Right lobe of liver (tissue), 6 donors: ENCODE results near the gene GUCY2D. TPM values are rescaled to one million over a fixed set of nuclear protein-coding genes. Genes with fewer than 3 reads are reported as not detected.

Source experiments
- ATAC-seq, 4 donors: fragments of 200-7000 bp; cut with Tn5 transposase; one replicate each; pipeline ENCODE4 v1.9.1; 2020; ENCODE audit warnings: mild to moderate bottlenecking in 4 of 4, moderate library complexity in 4 of 4
- DNase-seq, 3 donors: peaks; one replicate each; pipeline ENCODE4 v3.0.0-alpha.2; 2020
- H3K27ac ChIP-seq, 3 donors: fragments of 200-600 bp; one replicate each; pipeline ENCODE4 v1.8.0; 2022
- H3K27me3 ChIP-seq, 2 donors: fragments of 200-600 bp; one replicate each; pipeline ENCODE4 v1.8.0; 2022
- H3K36me3 ChIP-seq, 4 donors: fragments of 200-600 bp; sonication (generic) in 1 of 4; one replicate each; pipeline versions ENCODE4 v1.5.1 to v1.8.0; 2017 to 2022; ENCODE audit warnings: control low read depth in 1 of 4
- H3K4me1 ChIP-seq, 4 donors: fragments of 200-600 bp; sonication (generic) in 1 of 4; one replicate each; pipeline versions ENCODE4 v1.5.1 to v1.8.0; 2017 to 2022; ENCODE audit warnings: control low read depth in 1 of 4
- H3K4me3 ChIP-seq, 3 donors: fragments of 200-600 bp; one replicate each; pipeline ENCODE4 v1.8.0; 2022
- H3K9me3 ChIP-seq, 4 donors: fragments of 200-600 bp; sonication (generic) in 1 of 4; one replicate each; pipeline versions ENCODE4 v1.5.1 to v1.8.0; 2017 to 2022; ENCODE audit warnings: control low read depth in 1 of 4
- POLR2A ChIP-seq: fragments of 450-650 bp; IDR thresholded peaks from one replicate; pipeline ENCODE4 v1.6.1; 2017; ENCODE audit warnings: antibody characterized with exemption, mild to moderate bottlenecking
- WGBS: methylation state at CpG from one replicate; pipeline ENCODE4 v1.1.6; 2018; ENCODE audit warnings: low coverage, low lambda C conversion rate; ENCODE audit not compliant: insufficient coverage; ENCODE audit errors: missing lambda C conversion rate; 5-methylcytosine and 5-hydroxymethylcytosine counted together
- intact Hi-C, 2 donors: fragments of 100-400 bp; cut with DNase I; formaldehyde crosslinking; loops; one replicate each; pipeline versions ENCODE4 v1.11.2 to v1.14.1; 2022
- total RNA-seq, 6 experiments: library from RNA; depleted of rRNA in 2 of 6; stranded (reverse); fragments of >200 nt in 2 of 6; fragmentation: NEBNext Ultra II Directional in 3 of 6; extraction: Animal tissue kit (Norgen Biotek cat#: 25700) in 3 of 6; gene quantifications; one replicate each; pipeline versions ENCODE4 v1.1.0 to v1.2.4, GENCODE V29; 2016 to 2023
- TF ChIP-seq, protein P1 (sequence below), 4 donors: fragments of 200-600 bp in 3 of 4; fragments of 450-650 bp in 1 of 4; IDR thresholded peaks; one replicate each; pipeline versions ENCODE4 v1.5.1 to v1.8.0; 2016 to 2022; ENCODE audit warnings: antibody characterized with exemption in 4 of 4, mild to moderate bottlenecking in 2 of 4
- donor health status: DM: no; HTN: yes; CAD: no.
- donor health status: DM: no; HTN: no; CAD: no.
- donor health status: DM: no; HTN: no; CAD: no.
- donor health status: DM: no; HTN: yes; CAD: no.
- donor health status: DM: no; HTN: yes; CAD: no.

The GUCY2D gene
- total RNA-seq, 6 experiments from 2014 or later: 0.33 TPM; not detected in 5

DNA sequence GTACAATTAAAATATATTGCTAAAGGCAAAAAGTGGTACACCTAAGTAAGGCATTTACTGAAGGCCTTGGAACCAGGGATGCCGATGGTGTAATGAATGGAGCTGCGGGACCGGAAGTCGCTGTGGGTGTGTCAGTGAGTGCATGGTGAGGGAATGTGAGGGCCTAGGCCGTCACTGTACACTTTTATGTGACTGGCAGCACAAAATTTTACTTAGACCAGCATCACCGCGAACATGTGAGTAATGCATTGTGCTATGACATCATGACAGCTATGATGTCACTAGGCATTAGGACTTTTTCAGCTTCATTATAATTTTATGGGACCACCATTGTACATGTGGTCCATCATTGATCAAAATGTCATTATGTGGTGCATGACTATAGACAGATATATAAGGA, 51.2 kb downstream of the GUCY2D start:
- Histone ChIP-seq H3K27me3 (no peaks in the 10 kb centered on the region), H3K4me1 (peaks cover 0 to 24% (median 4%) of the 10 kb centered on the region in 4 donors), H3K36me3 (no peaks in the 10 kb centered on the region), H3K27ac (no peak overlapping the region), H3K9me3 (no peaks in the 10 kb centered on the region), H3K4me3 (no peak overlapping the region)
- 77% methylated on average over 5 of the region's 7 CpGs for WGBS
- intact Hi-C loops: no loop called here
- DNase-seq: no peak
- TF ChIP-seq, protein P1, sequence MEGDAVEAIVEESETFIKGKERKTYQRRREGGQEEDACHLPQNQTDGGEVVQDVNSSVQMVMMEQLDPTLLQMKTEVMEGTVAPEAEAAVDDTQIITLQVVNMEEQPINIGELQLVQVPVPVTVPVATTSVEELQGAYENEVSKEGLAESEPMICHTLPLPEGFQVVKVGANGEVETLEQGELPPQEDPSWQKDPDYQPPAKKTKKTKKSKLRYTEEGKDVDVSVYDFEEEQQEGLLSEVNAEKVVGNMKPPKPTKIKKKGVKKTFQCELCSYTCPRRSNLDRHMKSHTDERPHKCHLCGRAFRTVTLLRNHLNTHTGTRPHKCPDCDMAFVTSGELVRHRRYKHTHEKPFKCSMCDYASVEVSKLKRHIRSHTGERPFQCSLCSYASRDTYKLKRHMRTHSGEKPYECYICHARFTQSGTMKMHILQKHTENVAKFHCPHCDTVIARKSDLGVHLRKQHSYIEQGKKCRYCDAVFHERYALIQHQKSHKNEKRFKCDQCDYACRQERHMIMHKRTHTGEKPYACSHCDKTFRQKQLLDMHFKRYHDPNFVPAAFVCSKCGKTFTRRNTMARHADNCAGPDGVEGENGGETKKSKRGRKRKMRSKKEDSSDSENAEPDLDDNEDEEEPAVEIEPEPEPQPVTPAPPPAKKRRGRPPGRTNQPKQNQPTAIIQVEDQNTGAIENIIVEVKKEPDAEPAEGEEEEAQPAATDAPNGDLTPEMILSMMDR (IDR thresholded peaks at IDR 0.05): no peak
- no peak for TF ChIP-seq POLR2A
- ATAC-seq: no peak

DNA sequence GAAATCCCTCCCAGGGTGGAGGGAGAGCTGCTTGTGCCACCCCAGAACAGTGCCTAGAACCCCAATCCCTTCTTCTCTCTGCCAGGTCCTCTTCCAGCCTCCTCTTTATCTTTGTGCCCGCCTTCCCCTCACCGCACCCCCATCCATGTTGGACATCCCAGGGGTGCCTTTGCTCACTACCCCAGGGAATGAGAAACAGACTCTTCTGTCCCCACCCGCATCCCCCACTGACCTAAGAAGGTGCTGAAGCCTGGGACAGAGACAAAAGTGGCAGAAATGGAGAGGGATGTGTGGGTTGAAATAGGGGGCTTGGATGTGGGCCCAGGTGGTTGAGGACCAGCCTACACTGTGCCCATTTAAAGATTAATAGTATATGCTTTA, 53.4 kb downstream of the GUCY2D start:
- Histone ChIP-seq H3K4me3 (no peak overlapping the region), H3K27me3 (peaks cover 0 to under 1% of the 10 kb centered on the region in 2 donors), H3K9me3 (peaks cover 0 to 3% (median 0%) of the 10 kb centered on the region in 4 donors), H3K27ac (no peak overlapping the region), H3K4me1 (peaks cover 0 to 38% (median 6%) of the 10 kb centered on the region in 4 donors), H3K36me3 (no peaks in the 10 kb centered on the region)
- intact Hi-C loops: no loop called here
- TF ChIP-seq, protein P1 (IDR thresholded peaks at IDR 0.05): no peak
- no peak for TF ChIP-seq POLR2A
- WGBS: 83% methylated on average over 2 of the region's 3 CpGs
- ATAC-seq: no peak
- no peak for DNase-seq

DNA sequence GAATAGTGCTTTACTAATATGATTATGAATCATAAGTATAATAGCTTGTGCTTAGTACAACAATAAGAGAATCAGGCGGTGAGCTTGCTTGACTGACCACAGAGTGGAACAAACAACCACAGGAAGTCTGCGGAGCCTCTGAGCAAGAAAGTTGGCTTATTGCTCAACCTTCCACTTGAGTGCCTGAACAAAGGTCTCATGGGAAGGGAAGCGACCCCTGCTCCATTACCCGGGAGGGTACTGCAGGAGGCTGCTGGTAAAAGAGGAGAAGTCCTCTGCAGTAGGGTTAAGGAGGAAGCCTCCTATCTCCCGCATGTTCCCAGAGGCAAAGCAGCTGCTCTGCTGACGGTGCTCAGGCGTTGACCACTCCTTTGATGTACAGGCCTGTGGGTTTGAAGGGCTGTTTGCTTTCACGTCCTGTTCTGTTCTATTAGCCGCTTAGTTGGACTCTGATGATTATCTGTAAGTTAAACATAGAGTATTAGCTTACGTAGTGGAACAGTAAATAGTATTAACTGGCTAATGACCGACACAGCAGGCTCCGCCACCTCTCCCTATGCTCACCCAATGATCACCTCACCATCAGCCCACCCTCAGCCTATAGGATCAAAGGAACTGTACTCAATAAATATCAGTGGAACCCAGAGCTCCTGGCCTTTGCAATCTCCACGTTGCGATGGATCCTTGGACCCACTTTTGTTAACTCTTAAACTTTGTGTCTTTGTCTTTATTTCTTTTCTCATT, 54.0 kb downstream of the GUCY2D start:
- Histone ChIP-seq H3K27ac (no peak overlapping the region), H3K27me3 (peaks cover 0 to 6% of the 10 kb centered on the region in 2 donors), H3K4me1 (peaks cover 0 to 38% (median 6%) of the 10 kb centered on the region in 4 donors), H3K36me3 (no peaks in the 10 kb centered on the region), H3K4me3 (no peak overlapping the region), H3K9me3 (peaks cover 0 to 3% (median 0%) of the 10 kb centered on the region in 4 donors)
- DNase-seq (no peak), ATAC-seq (peak; percentile 53 to 78 (median 60))
- intact Hi-C loops: no loop called here
- TF ChIP-seq, protein P1 (IDR thresholded peaks at IDR 0.05): no peak
- no peak for TF ChIP-seq POLR2A
- 15% methylated on average over 7 of the region's 14 CpGs for WGBS

DNA sequence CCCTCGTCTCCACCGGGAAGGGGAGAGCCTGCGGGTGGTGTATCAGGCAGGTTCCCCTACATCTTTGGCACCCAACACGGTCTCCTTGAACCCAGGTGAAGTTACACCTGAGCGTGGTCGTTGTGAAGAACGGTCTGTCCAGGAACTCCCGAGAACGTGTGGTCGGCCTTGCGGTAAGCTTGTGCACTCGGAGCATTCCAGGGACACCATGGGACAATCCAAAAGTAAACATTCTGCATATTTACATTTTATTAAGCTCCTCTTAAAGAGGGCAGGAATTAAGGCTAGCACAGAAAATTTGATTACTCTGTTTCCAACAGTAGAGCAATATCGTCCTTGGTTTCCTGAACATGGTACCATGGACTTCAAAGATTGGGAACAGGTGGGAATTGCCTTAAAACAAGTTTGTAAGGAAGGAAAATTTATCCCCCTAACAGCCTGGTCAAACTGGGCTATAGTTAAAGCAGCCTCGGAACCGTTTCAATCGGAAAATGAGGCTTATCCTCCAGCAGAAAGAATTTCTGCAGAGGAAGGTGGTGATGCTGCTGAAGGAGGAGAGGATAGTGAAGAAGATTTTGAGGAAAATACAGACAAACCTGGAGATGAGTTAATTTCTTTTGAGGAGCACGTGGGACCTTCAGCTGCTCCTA, 54.7 kb downstream of the GUCY2D start:
- Histone ChIP-seq H3K9me3 (peaks cover 0 to 3% (median 0%) of the 10 kb centered on the region in 4 donors), H3K4me1 (peaks cover 0 to 38% (median 6%) of the 10 kb centered on the region in 4 donors), H3K27me3 (peaks cover 0 to 13% of the 10 kb centered on the region in 2 donors), H3K36me3 (no peaks in the 10 kb centered on the region), H3K4me3 (no peak overlapping the region), H3K27ac (no peak overlapping the region)
- ATAC-seq (no peak), DNase-seq (no peak)
- TF ChIP-seq, protein P1 (IDR thresholded peaks at IDR 0.05): no peak
- TF ChIP-seq POLR2A: no peak
- intact Hi-C loops: no loop called here
- 43% methylated on average over 17 of the region's 17 CpGs for WGBS
